SU-DHL-6 (cell line): Measurements from ENCODE around the gene SLC44A1.

Source experiments
- EZH2phosphoT487 ChIP-seq: fragments of 200-600 bp; sonication (generic), shearing (Covaris generic); conservative IDR thresholded peaks from 2 replicates; pipeline ENCODE4 v1.6.1; 2018; ENCODE audit warnings: mild to moderate bottlenecking, antibody characterized with exemption, low read length, moderate library complexity, mixed read lengths
- TF ChIP-seq, protein P1 (sequence below): fragments of 200-600 bp; sonication (generic); IDR thresholded peaks from one replicate; pipeline ENCODE4 v1.5.1; 2017; ENCODE audit warnings: antibody characterized with exemption, mild to moderate bottlenecking, low read length, moderate library complexity; ENCODE audit not compliant: insufficient read depth, poor library complexity, severe bottlenecking

DNA sequence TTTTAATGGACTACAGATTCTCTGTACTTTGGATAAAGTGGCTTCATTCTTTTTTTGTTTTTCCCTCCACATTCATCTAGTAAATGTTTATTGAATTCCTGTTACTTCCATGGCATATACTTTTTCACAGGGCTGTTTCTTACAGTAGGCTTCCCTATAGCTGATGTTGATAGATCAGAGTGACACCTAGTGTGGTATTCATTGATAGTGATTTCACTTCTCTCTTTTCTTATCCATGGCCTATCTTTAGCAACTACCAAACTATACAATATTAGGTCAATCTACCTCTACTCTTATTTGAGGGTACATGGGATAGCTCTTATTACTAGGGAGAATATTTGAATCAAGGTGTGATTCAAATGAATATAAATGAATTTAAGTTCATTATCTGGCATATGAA is 239.2 kb downstream of the SLC44A1 start:
- TF ChIP-seq, protein P1, sequence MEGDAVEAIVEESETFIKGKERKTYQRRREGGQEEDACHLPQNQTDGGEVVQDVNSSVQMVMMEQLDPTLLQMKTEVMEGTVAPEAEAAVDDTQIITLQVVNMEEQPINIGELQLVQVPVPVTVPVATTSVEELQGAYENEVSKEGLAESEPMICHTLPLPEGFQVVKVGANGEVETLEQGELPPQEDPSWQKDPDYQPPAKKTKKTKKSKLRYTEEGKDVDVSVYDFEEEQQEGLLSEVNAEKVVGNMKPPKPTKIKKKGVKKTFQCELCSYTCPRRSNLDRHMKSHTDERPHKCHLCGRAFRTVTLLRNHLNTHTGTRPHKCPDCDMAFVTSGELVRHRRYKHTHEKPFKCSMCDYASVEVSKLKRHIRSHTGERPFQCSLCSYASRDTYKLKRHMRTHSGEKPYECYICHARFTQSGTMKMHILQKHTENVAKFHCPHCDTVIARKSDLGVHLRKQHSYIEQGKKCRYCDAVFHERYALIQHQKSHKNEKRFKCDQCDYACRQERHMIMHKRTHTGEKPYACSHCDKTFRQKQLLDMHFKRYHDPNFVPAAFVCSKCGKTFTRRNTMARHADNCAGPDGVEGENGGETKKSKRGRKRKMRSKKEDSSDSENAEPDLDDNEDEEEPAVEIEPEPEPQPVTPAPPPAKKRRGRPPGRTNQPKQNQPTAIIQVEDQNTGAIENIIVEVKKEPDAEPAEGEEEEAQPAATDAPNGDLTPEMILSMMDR, result no peak
- no peak for TF ChIP-seq EZH2phosphoT487
